Activated CD4-positive, alpha-beta T cell treated with anti-CD3 and anti-CD28 coated beads, Interleukin-2, amount 50 U/mL, for 16 hours (primary cell): ENCODE data around the gene OCA2.

Source experiments
- DNase-seq: peaks from one replicate; pipeline ENCODE4 v3.0.0-alpha.2; 2020

Gene OCA2

GRCh38 chr15:28118531-28118930 is 19.4 kb upstream of the OCA2 start:
- DNase-seq, result no peak

GRCh38 chr15:28118083-28118482 is 19.0 kb upstream of the OCA2 start:
- DNase-seq, result no peak

GRCh38 chr15:28117432-28117990 is 18.4 kb upstream of the OCA2 start:
- no peak for DNase-seq

GRCh38 chr15:28116521-28117431 is 17.7 kb upstream of the OCA2 start:
- DNase-seq, result no peak

GRCh38 chr15:28115871-28116270 is 16.8 kb upstream of the OCA2 start:
- no peak for DNase-seq

- no peak for DNase-seq
Measured at GRCh38 chr15:28114721-28115622, 15.9 kb upstream of the OCA2 start.

GRCh38 chr15:28114114-28114455 is 15.0 kb upstream of the OCA2 start:
- DNase-seq, result no peak

- DNase-seq, result no peak
Measured at GRCh38 chr15:28113394-28114113, 14.4 kb upstream of the OCA2 start.

- DNase-seq, result no peak
Measured at GRCh38 chr15:28112962-28113361, 13.8 kb upstream of the OCA2 start.

- DNase-seq, result no peak
Measured at GRCh38 chr15:28112101-28112760, 13.1 kb upstream of the OCA2 start.

GRCh38 chr15:28111543-28111942 is 12.4 kb upstream of the OCA2 start:
- no peak for DNase-seq

GRCh38 chr15:28110481-28110881 is 11.4 kb upstream of the OCA2 start:
- no peak for DNase-seq

- DNase-seq, result no peak
Measured at GRCh38 chr15:28109626-28110455, 10.7 kb upstream of the OCA2 start.

GRCh38 chr15:28107904-28108275 is 8.8 kb upstream of the OCA2 start:
- no peak for DNase-seq

GRCh38 chr15:28107111-28107903 is 8.2 kb upstream of the OCA2 start:
- DNase-seq, result no peak

GRCh38 chr15:28106294-28107110 is 7.4 kb upstream of the OCA2 start:
- no peak for DNase-seq

- DNase-seq, result no peak
Measured at GRCh38 chr15:28105793-28106192, 6.7 kb upstream of the OCA2 start.

- no peak for DNase-seq
Measured at GRCh38 chr15:28105224-28105791, 6.2 kb upstream of the OCA2 start.

- no peak for DNase-seq
Measured at GRCh38 chr15:28104326-28104725, 5.2 kb upstream of the OCA2 start.
